HCT116 (cell line): ENCODE measurements around the gene FBXW4. TPM values are rescaled to one million over a fixed set of nuclear protein-coding genes. Genes with fewer than 3 reads are reported as not detected.

Source experiments
- ATAC-seq: fragments of 200-7000 bp; cut with Tn5 transposase; 2 replicates; pipeline ENCODE4 v1.9.1; 2020; ENCODE audit warnings: mild to moderate bottlenecking, moderate library complexity
- BruUV-seq: library from RNA; stranded (reverse); fragments of 400-500 nt; replicated peaks from 2 replicates; lab custom pipeline; 2021; lab: Mats Ljungman, UMichigan
- CTCF ChIA-PET: fragments of 300-600 bp; sonication (Branson Sonifier 250); formaldehyde crosslinking; loops from one replicate; lab custom pipeline; 2021; ENCODE audit warnings: antibody characterized with exemption; lab: Charles Lee
- POLR2A ChIA-PET: fragments of 300-600, 350-600 bp; sonication (Branson Sonifier 250); formaldehyde crosslinking; loops from one replicate; lab custom pipeline; 2021; ENCODE audit warnings: antibody characterized with exemption; lab: Charles Lee
- RAD21 ChIA-PET, 2 experiments: fragments of 300-600 bp; sonication (Branson Sonifier 250); formaldehyde crosslinking; loops; one replicate each; lab custom pipeline; 2023; ENCODE audit warnings: low total read pairs in 2 of 2; ENCODE audit not compliant: uncharacterized antibody in 2 of 2, unreplicated experiment in 2 of 2, low non-redundant PET in 1 of 2; lab: Charles Lee
- DNase-seq: peaks from one replicate; pipeline ENCODE4 v3.0.0-alpha.2; 2010; ENCODE audit warnings: low read depth, low spot score
- H2AFZ ChIP-seq: fragments of 200-600 bp; shearing (Covaris generic), sonication (generic); 2 replicates; pipeline ENCODE4 v1.6.1; 2017; ENCODE audit warnings: low read depth, mixed run types, mixed read lengths, antibody characterized with exemption, low read length; ENCODE audit not compliant: poor library complexity, severe bottlenecking
- H3K27ac ChIP-seq: 2 replicates; pipeline ENCODE4 v1.5.1; 2012; ENCODE audit warnings: low read depth, low read length
- H3K27me3 ChIP-seq: fragments of 200-600 bp; sonication (generic); 2 replicates; pipeline ENCODE4 v1.6.1; 2016; ENCODE audit warnings: mixed run types, low read length, mixed read lengths; ENCODE audit not compliant: insufficient read depth
- H3K36me3 ChIP-seq, 2 experiments: fragments of 200-500 bp in 1 of 2; fragments of 200-600 bp in 1 of 2; sonication (Bioruptor generic) in 1 of 2; sonication (generic) in 1 of 2; 2 replicates each; pipeline versions ENCODE4 v1.5.1 to v1.6.1; 2014 to 2016; ENCODE audit warnings: low read length in 2 of 2, inconsistent platforms in 1 of 2, mixed read lengths in 1 of 2, mixed run types in 1 of 2; ENCODE audit not compliant: insufficient read depth in 2 of 2, control insufficient read depth in 1 of 2
- H3K4me1 ChIP-seq, 2 experiments: fragments of 200-600 bp in 1 of 2; sonication (generic) in 1 of 2; 2 replicates each; pipeline versions ENCODE4 v1.5.1 to v1.6.1; 2012 to 2017; ENCODE audit warnings: low read length in 2 of 2, inconsistent platforms in 1 of 2, mild to moderate bottlenecking in 1 of 2, mixed read lengths in 1 of 2, mixed run types in 1 of 2, moderate library complexity in 1 of 2; ENCODE audit not compliant: insufficient read depth in 2 of 2, control insufficient read depth in 1 of 2
- H3K4me2 ChIP-seq: fragments of 200-600 bp; sonication (generic); 2 replicates; pipeline ENCODE4 v1.6.1; 2017; ENCODE audit warnings: mixed run types, low read length, mixed read lengths
- H3K4me3 ChIP-seq, 2 experiments: fragments of 200-600 bp in 1 of 2; sonication (generic) in 1 of 2; replicated peaks in 1 of 2; 2 replicates each; pipeline ENCODE4 v1.5.1; 2011 to 2016; ENCODE audit warnings: low read length in 2 of 2, control low read depth in 1 of 2, low read depth in 1 of 2, mild to moderate bottlenecking in 1 of 2, mixed read lengths in 1 of 2, mixed run types in 1 of 2
- H3K79me2 ChIP-seq: fragments of 200-600 bp; sonication (generic); 2 replicates; pipeline ENCODE4 v1.6.1; 2017; ENCODE audit warnings: mild to moderate bottlenecking, mixed run types, low read length, moderate library complexity, mixed read lengths; ENCODE audit not compliant: insufficient read depth
- H3K9ac ChIP-seq: fragments of 200-600 bp; sonication (generic); 2 replicates; pipeline ENCODE4 v1.6.1; 2016; ENCODE audit warnings: low read length, mixed read lengths
- H3K9me2 ChIP-seq: fragments of 200-600 bp; sonication (generic), shearing (Covaris generic); 2 replicates; pipeline ENCODE4 v1.6.1; 2017; ENCODE audit warnings: mixed run types, mild to moderate bottlenecking, moderate library complexity; ENCODE audit not compliant: insufficient read depth
- H3K9me3 ChIP-seq, 2 experiments: fragments of 200-500 bp in 1 of 2; fragments of 200-600 bp in 1 of 2; sonication (Bioruptor generic) in 1 of 2; sonication (generic) in 1 of 2; 2 replicates each; pipeline ENCODE4 v1.6.1; 2014 to 2017; ENCODE audit warnings: low read length in 2 of 2, mixed read lengths in 2 of 2, inconsistent platforms in 1 of 2, low read depth in 1 of 2, mild to moderate bottlenecking in 1 of 2, mixed run types in 1 of 2, moderate library complexity in 1 of 2; ENCODE audit not compliant: control insufficient read depth in 1 of 2, insufficient read depth in 1 of 2
- H4K20me1 ChIP-seq: fragments of 200-600 bp; sonication (generic), shearing (Covaris generic); 2 replicates; pipeline ENCODE4 v1.6.1; 2017; ENCODE audit warnings: mixed run types, mild to moderate bottlenecking, moderate library complexity; ENCODE audit not compliant: insufficient read depth
- ATF3 ChIP-seq: IDR thresholded peaks from 2 replicates; pipeline ENCODE4 v1.6.1; 2012
- CBX3 ChIP-seq: IDR thresholded peaks from 2 replicates; pipeline ENCODE4 v1.6.1; 2012; ENCODE audit warnings: low read depth
- CEBPB ChIP-seq: IDR thresholded peaks from 2 replicates; pipeline ENCODE4 v1.6.1; 2012; ENCODE audit warnings: low read depth
- EGR1 ChIP-seq: IDR thresholded peaks from 2 replicates; pipeline ENCODE4 v1.6.1; 2012; ENCODE audit warnings: low read depth
- FOSL1 ChIP-seq: IDR thresholded peaks from 2 replicates; pipeline ENCODE4 v1.6.1; 2012; ENCODE audit warnings: low read depth
- JUND ChIP-seq: IDR thresholded peaks from 2 replicates; pipeline ENCODE4 v1.6.1; 2012
- MAX ChIP-seq: IDR thresholded peaks from 2 replicates; pipeline ENCODE4 v1.6.1; 2012
- POLR2A ChIP-seq: IDR thresholded peaks from 2 replicates; pipeline ENCODE4 v1.7.0; 2011; ENCODE audit warnings: borderline replicate concordance; ENCODE audit not compliant: insufficient read depth, insufficient read length; ENCODE audit errors: extremely low read depth
- POLR2AphosphoS5 ChIP-seq: IDR thresholded peaks from 2 replicates; pipeline ENCODE4 v1.6.1; 2011; ENCODE audit warnings: mild to moderate bottlenecking, low read depth, low read length, moderate library complexity
- RAD21 ChIP-seq: IDR thresholded peaks from 2 replicates; pipeline ENCODE4 v1.6.1; 2012; ENCODE audit warnings: low read depth, mild to moderate bottlenecking
- SIN3A ChIP-seq: IDR thresholded peaks from 2 replicates; pipeline ENCODE4 v1.6.1; 2012; ENCODE audit warnings: low read depth
- SRF ChIP-seq: IDR thresholded peaks from 2 replicates; pipeline ENCODE4 v1.6.1; 2012; ENCODE audit warnings: low read depth
- ZBTB33 ChIP-seq: IDR thresholded peaks from 2 replicates; pipeline ENCODE4 v1.6.1; 2011; ENCODE audit warnings: mild to moderate bottlenecking, low read length, moderate library complexity; ENCODE audit not compliant: insufficient replicate concordance; ENCODE audit errors: extremely low read depth
- intact Hi-C: fragments of 100-400 bp; cut with micrococcal nuclease; formaldehyde crosslinking; loops from 2 replicates; pipeline ENCODE4 v1.10.0; 2022
- total RNA-seq: library from RNA; stranded (reverse); gene quantifications from one replicate; pipeline ENCODE4 v1.2.1, GENCODE V29; 2021; ENCODE audit not compliant: unreplicated experiment

FBXW4 gene
- total RNA-seq, 1 experiment from 2014 or later, result 35.3 TPM

GRCh38 chr10:101725296-101726114, 30.5 kb upstream of the FBXW4 start:
- H3K27ac ChIP-seq, result no peak overlapping the region
- no peaks in the 10 kb centered on the region for H3K4me1 ChIP-seq
- no peaks in the 10 kb centered on the region for H3K36me3 ChIP-seq
- no peak for ATAC-seq
- DNase-seq, result no peak
- H3K4me2 ChIP-seq, result no peak overlapping the region
- H3K79me2 ChIP-seq, result no peaks in the 10 kb centered on the region
- CTCF ChIA-PET, result no interaction called here
- no TSS peak for BruUV-seq
- no peaks in the 10 kb centered on the region for H3K9me3 ChIP-seq
- no peaks in the 10 kb centered on the region for H4K20me1 ChIP-seq
- intact Hi-C loops, result no loop called here
- POLR2A ChIA-PET, result no interaction called here
- TF ChIP-seq POLR2A (no peak), ZBTB33 (no peak), CBX3 (no peak), JUND (no peak), ATF3 (no peak), RAD21 (no peak), SIN3A (no peak), POLR2AphosphoS5 (no peak)
- no peaks in the 10 kb centered on the region for H3K27me3 ChIP-seq
- H2AFZ ChIP-seq, result no peak overlapping the region
- H3K4me3 ChIP-seq, result no peak overlapping the region
- RAD21 ChIA-PET, result no interaction called here
- no peak overlapping the region for H3K9ac ChIP-seq
- H3K9me2 ChIP-seq, result no peaks in the 10 kb centered on the region

GRCh38 chr10:101724446-101724845, 29.5 kb upstream of the FBXW4 start:
- H3K79me2 ChIP-seq, result no peaks in the 10 kb centered on the region
- H3K4me3 ChIP-seq, result no peak overlapping the region
- no peak overlapping the region for H3K9ac ChIP-seq
- no peak for TF ChIP-seq MAX
- no peak for TF ChIP-seq FOSL1
- no peak for TF ChIP-seq EGR1
- TF ChIP-seq CEBPB, result no peak
- no peak for TF ChIP-seq RAD21
- no peak for TF ChIP-seq SRF
- RAD21 ChIA-PET, result no interaction called here
- CTCF ChIA-PET, result no interaction called here
- no peaks in the 10 kb centered on the region for H3K4me1 ChIP-seq
- H3K9me2 ChIP-seq, result no peaks in the 10 kb centered on the region
- H3K27ac ChIP-seq, result no peak overlapping the region
- no peak overlapping the region for H2AFZ ChIP-seq
- H3K4me2 ChIP-seq, result no peak overlapping the region
- intact Hi-C loops, result no loop called here
- no peak for ATAC-seq
- H4K20me1 ChIP-seq, result no peaks in the 10 kb centered on the region
- no peaks in the 10 kb centered on the region for H3K36me3 ChIP-seq
- BruUV-seq, result no TSS peak
- no peaks in the 10 kb centered on the region for H3K27me3 ChIP-seq
- H3K9me3 ChIP-seq, result no peaks in the 10 kb centered on the region
- POLR2A ChIA-PET, result no interaction called here
- no peak for DNase-seq
